ENCODE measurements around the gene EIF4B.

DNA sequence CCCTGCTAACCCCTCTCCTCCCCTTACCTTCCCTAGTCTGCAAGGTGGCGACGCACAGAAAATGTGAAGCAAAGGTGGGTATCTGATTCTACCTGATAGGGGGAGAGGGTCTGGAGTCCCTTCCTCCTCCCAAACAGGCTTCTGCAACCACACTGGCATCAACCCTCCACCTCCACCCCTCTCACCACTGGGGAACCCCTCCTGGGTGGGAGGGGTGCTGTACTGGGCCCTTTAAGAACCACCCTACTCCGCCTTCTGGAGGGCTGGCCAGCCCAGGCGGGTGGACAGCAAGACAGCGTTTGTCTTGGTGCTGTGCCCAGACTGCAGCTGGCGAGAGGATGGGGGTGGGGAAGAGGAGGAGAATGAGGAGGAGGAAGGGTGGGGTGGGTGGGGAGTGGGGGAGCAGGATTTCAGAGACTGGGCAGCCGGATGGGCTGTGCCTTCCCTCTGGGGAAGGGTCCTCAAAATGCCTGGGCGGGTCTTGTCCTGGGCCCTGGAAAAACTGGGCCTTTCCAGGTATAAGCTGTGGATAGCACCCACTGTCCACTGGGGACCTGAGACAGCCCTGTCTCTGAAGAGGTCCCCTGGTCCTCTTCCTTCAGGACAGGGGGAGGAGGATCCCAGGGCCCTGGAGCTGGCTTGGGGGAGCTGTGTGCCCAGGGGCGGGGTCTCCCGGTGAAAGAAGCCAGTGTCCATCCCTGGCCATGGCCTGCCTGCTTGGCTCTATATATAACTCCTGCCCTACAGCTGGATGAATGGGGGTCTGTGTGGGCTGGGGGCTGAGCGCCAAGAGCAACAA, 46.4 kb downstream of the EIF4B start:
- TF ChIP-seq, protein P1, sequence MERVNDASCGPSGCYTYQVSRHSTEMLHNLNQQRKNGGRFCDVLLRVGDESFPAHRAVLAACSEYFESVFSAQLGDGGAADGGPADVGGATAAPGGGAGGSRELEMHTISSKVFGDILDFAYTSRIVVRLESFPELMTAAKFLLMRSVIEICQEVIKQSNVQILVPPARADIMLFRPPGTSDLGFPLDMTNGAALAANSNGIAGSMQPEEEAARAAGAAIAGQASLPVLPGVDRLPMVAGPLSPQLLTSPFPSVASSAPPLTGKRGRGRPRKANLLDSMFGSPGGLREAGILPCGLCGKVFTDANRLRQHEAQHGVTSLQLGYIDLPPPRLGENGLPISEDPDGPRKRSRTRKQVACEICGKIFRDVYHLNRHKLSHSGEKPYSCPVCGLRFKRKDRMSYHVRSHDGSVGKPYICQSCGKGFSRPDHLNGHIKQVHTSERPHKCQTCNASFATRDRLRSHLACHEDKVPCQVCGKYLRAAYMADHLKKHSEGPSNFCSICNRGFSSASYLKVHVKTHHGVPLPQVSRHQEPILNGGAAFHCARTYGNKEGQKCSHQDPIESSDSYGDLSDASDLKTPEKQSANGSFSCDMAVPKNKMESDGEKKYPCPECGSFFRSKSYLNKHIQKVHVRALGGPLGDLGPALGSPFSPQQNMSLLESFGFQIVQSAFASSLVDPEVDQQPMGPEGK (CRISPR knock-in tag; IDR thresholded peaks at IDR 0.05; ENCODE audit: borderline replicate concordance), result no peak
- TF ChIP-seq RARB (CRISPR knock-in tag; IDR thresholded peaks at IDR 0.05) (no peak), ARNTL (CRISPR knock-in tag; IDR thresholded peaks at IDR 0.05; ENCODE audit: borderline replicate concordance, low read depth) (no peak), ZNF565 (CRISPR knock-in tag; conservative IDR thresholded peaks at IDR 0.05; ENCODE audit: low read depth) (no peak), TOX (CRISPR knock-in tag; IDR thresholded peaks at IDR 0.05; ENCODE audit: borderline replicate concordance) (no peak), ISL1 (CRISPR knock-in tag; IDR thresholded peaks at IDR 0.05) (no peak)

Data from SK-N-SH treated with all-trans-retinoic acid at 6 μM for 48 hours (cell line).